Hematopoietic multipotent progenitor cell treated with erythropoietin and hydrocortisone succinate and interleukin-3 and kit ligand, for 15 days (in vitro differentiated cells): ENCODE measurements around the gene NPLOC4.
"Not testable (repeated sequence)": the region's sequence is repeated elsewhere in the genome, so short reads cannot be mapped to it uniquely, and the experiment has no call there.

Experiments
- DNase-seq: peaks from one replicate; pipeline ENCODE4 v3.0.0-alpha.2; 2015; ENCODE audit warnings: low spot score

The NPLOC4 gene

GRCh38 chr17:81635431-81635830 lies 1.5 kb downstream of the NPLOC4 start:
- DNase-seq, result no peak

GRCh38 chr17:81631482-81631881 lies 5.4 kb downstream of the NPLOC4 start:
- no peak for DNase-seq

DNA sequence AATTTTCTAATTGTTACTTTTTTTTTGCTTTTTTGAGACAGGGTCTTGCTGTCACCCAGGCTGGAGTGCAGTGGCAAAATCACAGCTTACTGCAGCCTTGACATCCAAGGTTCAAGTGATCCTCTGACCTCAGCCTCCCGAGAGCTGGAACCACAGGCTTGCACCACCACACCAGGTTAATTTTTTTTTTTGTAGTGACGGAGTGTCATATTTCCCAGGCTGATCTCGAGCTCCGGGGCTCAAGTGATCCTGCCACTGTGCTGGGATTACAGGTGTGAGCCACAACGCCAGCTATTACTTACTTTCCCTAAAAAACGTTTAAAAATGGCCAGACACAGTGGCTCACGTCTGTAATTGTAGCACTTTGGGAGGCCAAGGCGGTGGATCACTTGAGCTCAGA lies 6.6 kb downstream of the NPLOC4 start:
- DNase-seq, result no peak

GRCh38 chr17:81621494-81622130 lies 15.3 kb downstream of the NPLOC4 start:
- no peak for DNase-seq

GRCh38 chr17:81618307-81618706 lies 18.6 kb downstream of the NPLOC4 start:
- DNase-seq, result not testable (repeated sequence)

GRCh38 chr17:81616877-81617276 lies 20.0 kb downstream of the NPLOC4 start:
- DNase-seq, result no peak

DNA sequence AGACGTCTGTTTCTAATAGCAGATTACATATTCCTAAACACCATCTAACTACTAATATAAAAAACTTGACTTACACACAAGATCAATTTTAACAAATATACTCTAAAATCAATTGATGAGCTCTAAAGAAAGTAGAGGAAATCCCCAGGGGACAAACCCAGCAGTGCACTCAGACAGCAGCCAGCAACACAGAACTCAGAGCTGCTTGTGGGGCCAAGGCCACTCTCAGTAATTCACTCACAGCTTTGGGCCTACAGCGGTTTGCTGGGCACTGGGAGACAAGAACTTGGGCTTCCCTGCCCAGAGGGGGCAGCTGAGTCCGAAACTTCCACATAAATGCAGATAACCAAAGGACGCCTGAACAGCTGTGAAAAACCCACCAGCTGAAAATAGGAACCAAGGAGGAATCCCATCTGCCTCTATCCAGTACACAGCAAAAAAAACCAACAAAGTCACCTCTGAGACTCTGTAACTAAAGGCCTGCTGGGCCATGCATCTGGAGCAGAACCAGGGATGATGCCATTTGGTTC lies 21.4 kb downstream of the NPLOC4 start:
- DNase-seq, result no peak

- DNase-seq, result no peak
These were observed 24.5 kb downstream of the NPLOC4 start for GRCh38 chr17:81612172-81612970.

DNA sequence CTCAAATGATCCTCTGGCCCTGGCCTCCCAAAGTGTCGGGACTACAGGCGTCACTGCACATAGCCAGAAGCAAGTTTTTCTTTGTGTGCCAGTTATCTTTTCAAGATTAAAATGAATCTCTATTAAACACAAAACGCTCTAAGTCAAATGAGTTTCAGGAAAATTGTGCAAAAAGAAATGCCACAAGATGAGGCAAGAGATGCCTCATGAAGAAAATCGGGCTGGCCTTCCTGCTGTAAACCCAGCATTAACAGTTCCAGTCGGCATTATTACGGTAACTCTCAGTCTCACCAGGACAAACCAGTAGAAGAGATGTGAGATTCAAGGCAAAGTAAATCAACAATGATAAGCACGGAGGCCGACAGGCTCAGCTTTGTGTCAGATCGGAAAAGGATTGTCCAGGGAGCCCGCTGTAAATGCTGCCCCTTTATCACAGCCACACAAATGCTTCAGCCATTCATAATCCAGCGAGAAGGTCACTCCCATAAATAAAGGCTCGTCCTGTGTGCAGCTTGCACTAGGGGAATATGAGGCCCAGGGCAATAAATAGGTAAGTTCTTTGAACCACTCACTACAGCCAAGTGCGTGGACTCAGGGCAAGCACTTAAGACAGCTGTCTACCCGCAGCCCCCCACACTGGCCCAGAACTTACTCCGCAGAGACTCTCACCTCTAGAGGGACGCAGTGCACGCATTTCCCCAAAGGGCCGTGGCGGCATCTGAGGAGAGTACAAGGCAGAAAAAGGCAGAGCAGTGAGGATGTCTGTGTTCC lies 27.2 kb downstream of the NPLOC4 start:
- no peak for DNase-seq

DNA sequence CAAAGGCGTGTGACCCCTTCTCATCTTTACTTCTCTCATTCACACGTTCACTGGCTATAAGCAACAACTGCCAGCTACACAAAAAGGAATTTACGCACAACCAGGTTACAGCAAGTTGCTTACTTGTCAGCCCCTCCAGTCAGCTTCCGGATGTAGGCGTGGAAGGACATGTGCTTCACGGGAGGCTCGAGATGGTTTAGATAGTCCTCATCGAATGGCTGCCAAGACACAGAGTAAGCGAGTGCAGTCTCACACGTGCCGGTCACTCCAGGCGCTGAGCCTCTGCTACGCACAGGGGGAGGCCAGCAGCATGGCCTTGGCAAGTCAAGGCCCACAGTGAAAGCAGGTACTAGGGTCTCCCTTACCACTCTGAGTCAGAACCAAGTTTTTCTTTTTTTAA lies 28.3 kb downstream of the NPLOC4 start:
- no peak for DNase-seq

- DNase-seq, result no peak
These were observed 28.8 kb downstream of the NPLOC4 start for GRCh38 chr17:81608082-81608481.

DNA sequence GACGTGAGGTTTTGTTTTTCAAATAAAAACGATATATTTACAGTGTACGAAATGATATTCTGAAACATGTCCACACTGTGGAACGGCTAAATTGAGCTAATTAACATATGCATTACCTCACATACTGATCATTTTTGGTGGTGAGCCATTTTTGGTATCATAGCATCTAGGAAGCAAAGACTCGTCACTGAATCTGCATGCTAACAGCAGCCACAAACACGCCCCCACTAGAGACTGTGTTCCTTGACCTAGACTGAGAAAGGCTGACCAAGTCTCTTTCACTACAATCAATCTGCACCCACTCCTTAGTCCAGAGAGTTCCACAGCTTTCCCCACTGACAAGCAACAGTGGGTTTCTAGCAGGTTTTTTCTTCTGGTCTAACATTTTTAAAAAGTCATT lies 29.5 kb downstream of the NPLOC4 start:
- DNase-seq, result no peak

GRCh38 chr17:81603846-81604610 lies 32.9 kb downstream of the NPLOC4 start:
- no peak for DNase-seq

DNA sequence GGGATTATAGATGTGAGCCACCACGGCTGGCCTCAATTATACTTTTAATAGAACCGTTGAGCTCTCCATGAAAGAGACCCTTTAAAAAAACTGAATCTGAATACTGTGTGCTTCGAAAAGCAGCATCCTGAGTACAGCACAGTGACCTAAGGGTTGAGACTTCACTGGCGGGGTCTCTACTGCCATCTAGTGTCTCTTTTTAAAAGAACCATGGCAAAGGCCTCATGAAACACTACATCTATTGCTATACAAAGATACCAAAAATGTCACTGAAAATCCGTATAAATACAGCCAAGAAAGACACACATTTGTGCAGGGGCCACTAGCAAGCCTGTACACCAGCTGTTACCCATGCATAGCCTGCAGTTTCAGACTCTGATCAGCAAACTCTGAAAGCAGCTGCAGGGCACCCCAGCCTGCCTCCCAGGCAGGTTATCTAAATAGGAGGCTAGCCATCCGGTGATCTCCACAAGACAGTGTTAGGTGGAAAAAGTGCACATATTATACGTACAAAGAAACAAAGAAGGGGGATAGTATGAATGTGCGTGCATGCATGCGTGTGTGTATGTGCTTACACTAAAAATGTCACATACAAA lies 35.3 kb downstream of the NPLOC4 start:
- DNase-seq, result peak; percentile 74

- no peak for DNase-seq
These were observed 37.0 kb downstream of the NPLOC4 start for GRCh38 chr17:81599719-81600486.

DNA sequence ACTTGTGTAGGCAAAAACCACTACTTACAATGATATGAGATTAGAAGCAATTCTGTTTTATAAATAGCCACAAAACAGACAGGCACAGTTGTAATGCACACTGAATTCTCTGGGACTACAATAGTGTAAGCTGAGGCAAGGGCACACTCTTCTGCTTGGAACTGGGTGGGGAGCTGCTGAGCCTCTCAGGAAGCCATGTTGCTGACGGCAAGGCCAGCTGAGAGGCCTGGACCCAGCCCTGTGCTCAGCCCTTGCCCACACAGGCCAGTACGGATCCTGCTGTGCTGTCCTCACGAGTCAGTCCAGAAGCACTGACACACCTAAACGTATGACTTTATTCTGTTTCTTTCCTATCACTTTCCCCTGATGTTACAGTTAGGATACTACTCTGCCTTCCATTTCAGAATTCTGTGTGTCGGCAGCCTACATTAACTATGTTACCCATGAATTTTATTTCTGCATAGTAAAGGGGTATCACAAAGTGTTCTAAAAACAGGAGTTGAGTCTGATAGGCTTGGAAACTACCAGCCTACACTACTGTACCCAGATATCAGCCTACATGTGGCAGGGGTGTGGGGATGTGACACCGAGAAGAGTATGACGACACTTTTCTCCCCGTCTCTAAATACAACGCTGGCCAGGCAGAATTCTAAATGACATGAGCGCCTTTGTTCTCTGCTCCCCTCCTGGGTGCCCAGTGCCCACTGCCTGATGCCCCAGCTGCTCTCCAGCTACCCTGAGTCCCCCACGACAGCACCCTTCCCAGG lies 43.6 kb downstream of the NPLOC4 start:
- DNase-seq, result no peak

DNA sequence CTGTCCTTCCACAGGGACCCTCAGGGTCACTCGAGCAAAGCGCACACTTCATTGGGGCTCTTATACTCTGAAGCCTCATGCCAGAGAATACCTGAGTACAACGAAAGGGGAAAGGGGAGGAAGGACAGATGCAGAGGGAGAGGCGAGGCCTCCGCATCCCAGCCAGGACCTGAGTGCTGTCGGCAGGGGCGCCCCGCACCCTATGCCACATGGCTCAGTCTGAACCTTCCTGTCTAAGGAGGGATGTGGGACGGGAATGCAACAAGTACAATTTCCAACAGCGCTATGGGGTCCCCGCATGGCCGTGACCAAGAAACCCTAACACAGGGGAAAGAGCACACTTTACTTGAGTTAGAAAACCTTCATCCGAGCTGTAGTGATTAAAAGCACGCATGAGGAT lies 44.9 kb downstream of the NPLOC4 start:
- DNase-seq, result no peak

- no peak for DNase-seq
These were observed 46.8 kb downstream of the NPLOC4 start for GRCh38 chr17:81590121-81590520.

DNA sequence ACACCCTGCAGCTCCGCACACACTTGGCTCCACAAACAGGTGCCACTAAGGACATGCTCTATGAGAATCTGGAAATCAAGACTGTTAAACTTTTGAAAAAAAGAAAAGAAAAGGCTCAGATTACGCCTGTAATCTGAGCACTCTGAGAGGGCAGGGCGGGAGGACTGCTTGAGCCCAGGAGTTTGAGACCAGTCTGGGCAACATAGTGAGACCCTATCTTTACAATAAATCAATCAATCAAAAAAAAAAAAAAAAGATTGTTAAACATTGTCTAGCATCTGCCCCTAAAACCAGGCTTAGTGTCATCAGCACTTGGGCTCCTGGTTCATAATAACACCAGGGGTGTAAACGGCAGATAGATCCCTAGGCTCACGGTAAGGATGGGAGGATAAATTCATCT lies 47.3 kb downstream of the NPLOC4 start:
- DNase-seq, result no peak

- DNase-seq, result no peak
These were observed 50.8 kb downstream of the NPLOC4 start for GRCh38 chr17:81586096-81586495.
